Measurements from ENCODE around the gene ST3GAL3.
A peak's percentile ranks its signal among the peaks of the same experiment; 100 is the strongest.

Gene ST3GAL3

GRCh38 chr1:43806183-43806582 lies 98.8 kb downstream of the ST3GAL3 start:
- no peaks in the 10 kb centered on the region for H3K27me3 ChIP-seq (replicated peaks; ENCODE audit: control insufficient read depth, insufficient read depth, low read length)

GRCh38 chr1:43809097-43809673 lies 101.8 kb downstream of the ST3GAL3 start:
- Histone ChIP-seq H3K36me3 (ENCODE audit: control insufficient read depth, insufficient read depth, low read length, severe bottlenecking) (no peaks in the 10 kb centered on the region), H3K4me3 (ENCODE audit: low read length) (no peak overlapping the region), H3K9me3 (ENCODE audit: control insufficient read depth, low read length) (peaks cover 9% of the 10 kb centered on the region), H3K9ac (ENCODE audit: low read length) (no peak overlapping the region), H3K27me3 (replicated peaks; ENCODE audit: control insufficient read depth, insufficient read depth, low read length) (no peaks in the 10 kb centered on the region), H3K4me1 (ENCODE audit: control insufficient read depth, insufficient read depth, low read length) (no peaks in the 10 kb centered on the region)
- DNase-seq (ENCODE audit: low read depth): no peak

More at GRCh38 chr1:43806183-43806582, 98.8 kb downstream of the ST3GAL3 start:
- H3K4me3 ChIP-seq (ENCODE audit: low read length): no peak overlapping the region
- no peaks in the 10 kb centered on the region for H3K4me1 ChIP-seq (ENCODE audit: control insufficient read depth, insufficient read depth, low read length)
- DNase-seq (ENCODE audit: low read depth): no peak
- H3K36me3 ChIP-seq (ENCODE audit: control insufficient read depth, insufficient read depth, low read length, severe bottlenecking): no peaks in the 10 kb centered on the region
- peaks cover 9% of the 10 kb centered on the region for H3K9me3 ChIP-seq (ENCODE audit: control insufficient read depth, low read length)
- no peak overlapping the region for H3K9ac ChIP-seq (ENCODE audit: low read length)

- peaks cover 6% of the 10 kb centered on the region for H3K36me3 ChIP-seq (ENCODE audit: control insufficient read depth, insufficient read depth, low read length, severe bottlenecking)
- H3K4me1 ChIP-seq (ENCODE audit: control insufficient read depth, insufficient read depth, low read length): no peaks in the 10 kb centered on the region
- H3K9me3 ChIP-seq (ENCODE audit: control insufficient read depth, low read length): peaks cover 9% of the 10 kb centered on the region
- no peak overlapping the region for H3K4me3 ChIP-seq (ENCODE audit: low read length)
- H3K27me3 ChIP-seq (replicated peaks; ENCODE audit: control insufficient read depth, insufficient read depth, low read length): no peaks in the 10 kb centered on the region
- no peak overlapping the region for H3K9ac ChIP-seq (ENCODE audit: low read length)
- no peak for DNase-seq (ENCODE audit: low read depth)
Measured at GRCh38 chr1:43812579-43812978, 105.2 kb downstream of the ST3GAL3 start.

- Histone ChIP-seq H3K36me3 (ENCODE audit: control insufficient read depth, insufficient read depth, low read length, severe bottlenecking) (peaks cover 11% of the 10 kb centered on the region), H3K9me3 (ENCODE audit: control insufficient read depth, low read length) (peaks cover 12% of the 10 kb centered on the region), H3K27me3 (replicated peaks; ENCODE audit: control insufficient read depth, insufficient read depth, low read length) (no peaks in the 10 kb centered on the region), H3K9ac (ENCODE audit: low read length) (no peak overlapping the region), H3K4me1 (ENCODE audit: control insufficient read depth, insufficient read depth, low read length) (no peaks in the 10 kb centered on the region), H3K4me3 (ENCODE audit: low read length) (no peak overlapping the region)
- DNase-seq (ENCODE audit: low read depth): no peak
Measured at GRCh38 chr1:43814401-43814800, 107.1 kb downstream of the ST3GAL3 start.

GRCh38 chr1:43817304-43817939 lies 110.1 kb downstream of the ST3GAL3 start:
- no peak for DNase-seq (ENCODE audit: low read depth)
- Histone ChIP-seq H3K4me1 (ENCODE audit: control insufficient read depth, insufficient read depth, low read length) (peaks cover 13% of the 10 kb centered on the region), H3K36me3 (ENCODE audit: control insufficient read depth, insufficient read depth, low read length, severe bottlenecking) (peaks cover 11% of the 10 kb centered on the region), H3K4me3 (ENCODE audit: low read length) (no peak overlapping the region), H3K9me3 (ENCODE audit: control insufficient read depth, low read length) (peaks cover 12% of the 10 kb centered on the region), H3K9ac (ENCODE audit: low read length) (no peak overlapping the region), H3K27me3 (replicated peaks; ENCODE audit: control insufficient read depth, insufficient read depth, low read length) (no peaks in the 10 kb centered on the region)

GRCh38 chr1:43818691-43819090 lies 111.4 kb downstream of the ST3GAL3 start:
- no peak overlapping the region for H3K4me3 ChIP-seq (ENCODE audit: low read length)
- peaks cover 18% of the 10 kb centered on the region for H3K4me1 ChIP-seq (ENCODE audit: control insufficient read depth, insufficient read depth, low read length)
- peak; percentile 5 for DNase-seq (ENCODE audit: low read depth)
- H3K27me3 ChIP-seq (replicated peaks; ENCODE audit: control insufficient read depth, insufficient read depth, low read length): no peaks in the 10 kb centered on the region
- no peak overlapping the region for H3K9ac ChIP-seq (ENCODE audit: low read length)
- H3K9me3 ChIP-seq (ENCODE audit: control insufficient read depth, low read length): peaks cover 12% of the 10 kb centered on the region
- H3K36me3 ChIP-seq (ENCODE audit: control insufficient read depth, insufficient read depth, low read length, severe bottlenecking): peaks cover 11% of the 10 kb centered on the region

GRCh38 chr1:43819357-43819756 lies 112.0 kb downstream of the ST3GAL3 start:
- DNase-seq (ENCODE audit: low read depth): no peak
- Histone ChIP-seq H3K36me3 (ENCODE audit: control insufficient read depth, insufficient read depth, low read length, severe bottlenecking) (peaks cover 11% of the 10 kb centered on the region), H3K4me1 (ENCODE audit: control insufficient read depth, insufficient read depth, low read length) (peaks cover 18% of the 10 kb centered on the region), H3K4me3 (ENCODE audit: low read length) (no peak overlapping the region), H3K27me3 (replicated peaks; ENCODE audit: control insufficient read depth, insufficient read depth, low read length) (no peaks in the 10 kb centered on the region), H3K9me3 (ENCODE audit: control insufficient read depth, low read length) (peaks cover 12% of the 10 kb centered on the region), H3K9ac (ENCODE audit: low read length) (no peak overlapping the region)

GRCh38 chr1:43821471-43821870 lies 114.1 kb downstream of the ST3GAL3 start:
- DNase-seq (ENCODE audit: low read depth): no peak
- Histone ChIP-seq H3K4me3 (ENCODE audit: low read length) (no peak overlapping the region), H3K9me3 (ENCODE audit: control insufficient read depth, low read length) (peaks cover 12% of the 10 kb centered on the region), H3K4me1 (ENCODE audit: control insufficient read depth, insufficient read depth, low read length) (peaks cover 18% of the 10 kb centered on the region), H3K27me3 (replicated peaks; ENCODE audit: control insufficient read depth, insufficient read depth, low read length) (no peaks in the 10 kb centered on the region), H3K36me3 (ENCODE audit: control insufficient read depth, insufficient read depth, low read length, severe bottlenecking) (peaks cover 4% of the 10 kb centered on the region), H3K9ac (ENCODE audit: low read length) (no peak overlapping the region)

GRCh38 chr1:43822040-43822690 lies 114.8 kb downstream of the ST3GAL3 start:
- Histone ChIP-seq H3K4me3 (ENCODE audit: low read length) (peak overlapping the region; percentile 35), H3K9me3 (ENCODE audit: control insufficient read depth, low read length) (peaks cover 12% of the 10 kb centered on the region), H3K27me3 (replicated peaks; ENCODE audit: control insufficient read depth, insufficient read depth, low read length) (no peaks in the 10 kb centered on the region), H3K9ac (ENCODE audit: low read length) (no peak overlapping the region), H3K36me3 (ENCODE audit: control insufficient read depth, insufficient read depth, low read length, severe bottlenecking) (peaks cover 4% of the 10 kb centered on the region), H3K4me1 (ENCODE audit: control insufficient read depth, insufficient read depth, low read length) (peaks cover 18% of the 10 kb centered on the region)
- peak; percentile 89 for DNase-seq (ENCODE audit: low read depth)

- H3K4me1 ChIP-seq (ENCODE audit: control insufficient read depth, insufficient read depth, low read length): peaks cover 18% of the 10 kb centered on the region
Measured at GRCh38 chr1:43824795-43825194, 117.5 kb downstream of the ST3GAL3 start.

GRCh38 chr1:43828574-43828973 lies 121.2 kb downstream of the ST3GAL3 start:
- Histone ChIP-seq H3K4me3 (ENCODE audit: low read length) (no peak overlapping the region), H3K36me3 (ENCODE audit: control insufficient read depth, insufficient read depth, low read length, severe bottlenecking) (no peaks in the 10 kb centered on the region), H3K4me1 (ENCODE audit: control insufficient read depth, insufficient read depth, low read length) (peaks cover 9% of the 10 kb centered on the region), H3K9ac (ENCODE audit: low read length) (no peak overlapping the region), H3K27me3 (replicated peaks; ENCODE audit: control insufficient read depth, insufficient read depth, low read length) (no peaks in the 10 kb centered on the region), H3K9me3 (ENCODE audit: control insufficient read depth, low read length) (no peaks in the 10 kb centered on the region)
- no peak for DNase-seq (ENCODE audit: low read depth)

More at GRCh38 chr1:43824795-43825194, 117.5 kb downstream of the ST3GAL3 start:
- Histone ChIP-seq H3K9ac (ENCODE audit: low read length) (no peak overlapping the region), H3K9me3 (ENCODE audit: control insufficient read depth, low read length) (no peaks in the 10 kb centered on the region), H3K27me3 (replicated peaks; ENCODE audit: control insufficient read depth, insufficient read depth, low read length) (no peaks in the 10 kb centered on the region), H3K4me3 (ENCODE audit: low read length) (no peak overlapping the region), H3K36me3 (ENCODE audit: control insufficient read depth, insufficient read depth, low read length, severe bottlenecking) (no peaks in the 10 kb centered on the region)
- DNase-seq (ENCODE audit: low read depth): no peak

Measured in adipocyte (in vitro differentiated cells).